Astrocyte (in vitro differentiated cells and primary cell): ENCODE measurements around the gene RTN4RL2. TPM values are rescaled to one million over a fixed set of nuclear protein-coding genes. Genes with fewer than 3 reads are reported as not detected.

Experiments
- DNase-seq: peaks from one replicate; pipeline ENCODE4 v3.0.0-alpha.2; 2010; ENCODE audit warnings: low read depth
- FAIRE-seq: peaks from 2 replicates; lab custom pipeline; 2011; peaks lifted over from hg19 to GRCh38; lab: Jason Lieb, UNC
- H2AFZ ChIP-seq: 2 replicates; pipeline ENCODE4 v1.6.0; 2012; ENCODE audit warnings: low read depth, low read length, inconsistent platforms
- H3K27ac ChIP-seq: 2 replicates; pipeline ENCODE4 v1.5.1; 2011; ENCODE audit warnings: low read depth, low read length, inconsistent platforms
- H3K27me3 ChIP-seq: 2 replicates; pipeline ENCODE4 v1.6.0; 2011; ENCODE audit warnings: low read length, inconsistent platforms; ENCODE audit not compliant: insufficient read depth
- H3K36me3 ChIP-seq: 2 replicates; pipeline ENCODE4 v1.5.1; 2011; ENCODE audit warnings: low read length, inconsistent platforms; ENCODE audit not compliant: insufficient read depth
- H3K4me1 ChIP-seq: 2 replicates; pipeline ENCODE4 v1.5.1; 2011; ENCODE audit warnings: low read length, inconsistent platforms; ENCODE audit not compliant: insufficient read depth
- H3K4me2 ChIP-seq: 2 replicates; pipeline ENCODE4 v1.6.0; 2012; ENCODE audit warnings: low read length, inconsistent platforms
- H3K4me3 ChIP-seq: 2 replicates; pipeline ENCODE4 v1.5.1; 2011; ENCODE audit warnings: low read depth, mild to moderate bottlenecking, low read length, inconsistent platforms; ENCODE audit not compliant: insufficient read depth
- H3K79me2 ChIP-seq: 2 replicates; pipeline ENCODE4 v1.6.0; 2012; ENCODE audit warnings: mild to moderate bottlenecking, low read length, inconsistent platforms; ENCODE audit not compliant: insufficient read depth
- H3K9ac ChIP-seq: 2 replicates; pipeline ENCODE4 v1.6.0; 2012; ENCODE audit warnings: mild to moderate bottlenecking, low read length, inconsistent platforms
- H3K9me3 ChIP-seq: 2 replicates; pipeline ENCODE4 v1.5.1; 2012; ENCODE audit warnings: low read depth, mild to moderate bottlenecking, low read length, inconsistent platforms; ENCODE audit not compliant: insufficient read depth
- H4K20me1 ChIP-seq: 2 replicates; pipeline ENCODE4 v1.6.0; 2012; ENCODE audit warnings: low read length, inconsistent platforms; ENCODE audit not compliant: insufficient read depth
- H3K27ac Mint-ChIP-seq: one replicate; pipeline ENCODE4 v1.8.0; 2021; ENCODE audit warnings: mild to moderate bottlenecking, mixed read lengths; ENCODE audit not compliant: unreplicated experiment
- H3K27me3 Mint-ChIP-seq: one replicate; pipeline ENCODE4 v1.8.0; 2021; ENCODE audit warnings: low read depth, mixed read lengths; ENCODE audit not compliant: unreplicated experiment
- H3K36me3 Mint-ChIP-seq: one replicate; pipeline ENCODE4 v1.8.0; 2021; ENCODE audit warnings: low read depth, mixed read lengths; ENCODE audit not compliant: unreplicated experiment
- H3K4me1 Mint-ChIP-seq: one replicate; pipeline ENCODE4 v1.8.0; 2021; ENCODE audit warnings: low read depth, mixed read lengths; ENCODE audit not compliant: unreplicated experiment
- H3K4me3 Mint-ChIP-seq: one replicate; pipeline ENCODE4 v1.8.0; 2021; ENCODE audit warnings: mild to moderate bottlenecking, moderate library complexity, mixed read lengths; ENCODE audit not compliant: unreplicated experiment
- H3K9me3 Mint-ChIP-seq: one replicate; pipeline ENCODE4 v1.8.0; 2021; ENCODE audit warnings: mild to moderate bottlenecking, mixed read lengths; ENCODE audit not compliant: unreplicated experiment
- CTCF ChIP-seq: IDR thresholded peaks from 2 replicates; pipeline ENCODE4 v1.5.1; 2011; ENCODE audit warnings: low read depth, mild to moderate bottlenecking, inconsistent platforms, low read length, moderate library complexity; ENCODE audit not compliant: insufficient read depth
- EZH2 ChIP-seq: IDR thresholded peaks from 2 replicates; pipeline ENCODE4 v1.6.1; 2012; ENCODE audit warnings: mild to moderate bottlenecking, low read length, inconsistent platforms; ENCODE audit not compliant: insufficient read depth
- total RNA-seq: library from RNA; stranded (reverse); gene quantifications from 2 replicates; pipeline ENCODE4 v1.2.1, GENCODE V29; 2021

Gene RTN4RL2
- total RNA-seq, 1 donor from 2014 or later, result 0.50 TPM

GRCh38 chr11:57427727-57428082 lies 32.6 kb upstream of the RTN4RL2 start:
- peak overlapping the region; percentile 69 for H3K27ac ChIP-seq
- FAIRE-seq (no peak), DNase-seq (peak; percentile 76)
- H4K20me1 ChIP-seq, result no peaks in the 10 kb centered on the region
- no peaks in the 10 kb centered on the region for H3K9me3 ChIP-seq
- no peak overlapping the region for H3K4me3 ChIP-seq
- peak overlapping the region; percentile 87 for H3K4me2 ChIP-seq
- Mint-ChIP-seq H3K27me3 (peaks cover 14% of the 10 kb centered on the region), H3K27ac (peak overlapping the region; percentile 76), H3K4me3 (no peak overlapping the region), H3K36me3 (peaks cover 2% of the 10 kb centered on the region), H3K4me1 (peaks cover 30% of the 10 kb centered on the region), H3K9me3 (no peaks in the 10 kb centered on the region)
- peak overlapping the region; percentile 69 for H3K9ac ChIP-seq
- TF ChIP-seq EZH2 (no peak), CTCF (no peak)
- H2AFZ ChIP-seq, result no peak overlapping the region
- peaks cover 4% of the 10 kb centered on the region for H3K79me2 ChIP-seq
- no peaks in the 10 kb centered on the region for H3K36me3 ChIP-seq
- H3K27me3 ChIP-seq, result peaks cover 4% of the 10 kb centered on the region
- peaks cover 46% of the 10 kb centered on the region for H3K4me1 ChIP-seq

GRCh38 chr11:57428643-57429042 lies 31.7 kb upstream of the RTN4RL2 start:
- Histone ChIP-seq H3K4me2 (no peak overlapping the region), H4K20me1 (no peaks in the 10 kb centered on the region), H3K4me3 (no peak overlapping the region), H3K4me1 (peaks cover 52% of the 10 kb centered on the region), H3K79me2 (peaks cover 4% of the 10 kb centered on the region), H3K27ac (no peak overlapping the region), H2AFZ (no peak overlapping the region), H3K9me3 (no peaks in the 10 kb centered on the region), H3K9ac (no peak overlapping the region), H3K27me3 (peaks cover 4% of the 10 kb centered on the region), H3K36me3 (no peaks in the 10 kb centered on the region)
- H3K27me3 Mint-ChIP-seq, result peaks cover 14% of the 10 kb centered on the region
- H3K4me1 Mint-ChIP-seq, result peaks cover 32% of the 10 kb centered on the region
- TF ChIP-seq EZH2, result no peak
- no peak for TF ChIP-seq CTCF
- FAIRE-seq, result peak; percentile 5
- no peak for DNase-seq
- H3K36me3 Mint-ChIP-seq, result peaks cover 2% of the 10 kb centered on the region
- no peak overlapping the region for H3K4me3 Mint-ChIP-seq
- H3K27ac Mint-ChIP-seq, result no peak overlapping the region
- no peaks in the 10 kb centered on the region for H3K9me3 Mint-ChIP-seq

- Histone ChIP-seq H3K4me2 (no peak overlapping the region), H3K27me3 (peaks cover 4% of the 10 kb centered on the region), H3K4me3 (no peak overlapping the region), H3K27ac (no peak overlapping the region), H3K79me2 (no peaks in the 10 kb centered on the region), H3K9ac (no peak overlapping the region), H3K36me3 (no peaks in the 10 kb centered on the region), H4K20me1 (no peaks in the 10 kb centered on the region), H3K4me1 (peaks cover 42% of the 10 kb centered on the region), H3K9me3 (no peaks in the 10 kb centered on the region), H2AFZ (no peak overlapping the region)
- Mint-ChIP-seq H3K36me3 (peaks cover 2% of the 10 kb centered on the region), H3K4me3 (no peak overlapping the region), H3K9me3 (no peaks in the 10 kb centered on the region), H3K27ac (no peak overlapping the region), H3K4me1 (peaks cover 27% of the 10 kb centered on the region), H3K27me3 (peaks cover 14% of the 10 kb centered on the region)
- no peak for TF ChIP-seq EZH2
- TF ChIP-seq CTCF, result no peak
- no peak for DNase-seq
- FAIRE-seq, result no peak
Measured at GRCh38 chr11:57429946-57430345, 30.4 kb upstream of the RTN4RL2 start.
